Esophagus squamous epithelium (tissue), 4 donors: ENCODE data around the gene DOCK2.

Experiments
- CTCF ChIP-seq, 6 experiments: fragments of 450-650 bp in 4 of 6; fragments of 200-600 bp in 2 of 6; sonication (generic) in 2 of 6; IDR thresholded peaks; one replicate each; pipeline ENCODE4 v1.5.1; 2016 to 2019; ENCODE audit warnings: antibody characterized with exemption in 6 of 6, mild to moderate bottlenecking in 4 of 6, moderate library complexity in 4 of 6
- POLR2A ChIP-seq, 4 donors: fragments of 450-650 bp; IDR thresholded peaks; one replicate each; pipeline ENCODE4 v1.6.1; 2017; ENCODE audit warnings: antibody characterized with exemption in 4 of 4, mild to moderate bottlenecking in 4 of 4, moderate library complexity in 3 of 4

- TF ChIP-seq CTCF (IDR thresholded peaks at IDR 0.05), result no peak
- TF ChIP-seq POLR2A (IDR thresholded peaks at IDR 0.05), result no peak
Measured at GRCh38 chr5:169923988-169924387, 286.9 kb downstream of the DOCK2 start.
